ENCODE measurements around the gene LPP.

LPP gene

GRCh38 chr3:188829130-188829529, 675.2 kb downstream of the LPP start:
- DNase-seq (ENCODE audit: low read depth in 2 of 2), result no peak

GRCh38 chr3:188829576-188829975, 675.6 kb downstream of the LPP start:
- DNase-seq (ENCODE audit: low read depth in 2 of 2), result no peak

- no peak for DNase-seq (ENCODE audit: low read depth in 2 of 2)
Observed at GRCh38 chr3:188830893-188831292, 676.9 kb downstream of the LPP start.

- no peak for DNase-seq (ENCODE audit: low read depth in 2 of 2)
Observed at GRCh38 chr3:188832146-188832545, 678.2 kb downstream of the LPP start.

GRCh38 chr3:188832961-188833721, 679.2 kb downstream of the LPP start:
- no peak for DNase-seq (ENCODE audit: low read depth in 2 of 2)

- peak in 1 of 2 experiments; percentile 23 for DNase-seq (ENCODE audit: low read depth in 2 of 2)
Observed at GRCh38 chr3:188834349-188834748, 680.4 kb downstream of the LPP start.

- no peak for DNase-seq (ENCODE audit: low read depth in 2 of 2)
Observed at GRCh38 chr3:188839187-188839695, 685.3 kb downstream of the LPP start.

GRCh38 chr3:188840290-188840689, 686.3 kb downstream of the LPP start:
- no peak for DNase-seq (ENCODE audit: low read depth in 2 of 2)

GRCh38 chr3:188841906-188842305, 687.9 kb downstream of the LPP start:
- no peak for DNase-seq (ENCODE audit: low read depth in 2 of 2)

GRCh38 chr3:188842639-188843038, 688.7 kb downstream of the LPP start:
- DNase-seq (ENCODE audit: low read depth in 2 of 2), result no peak

GRCh38 chr3:188844096-188844495, 690.1 kb downstream of the LPP start:
- DNase-seq (ENCODE audit: low read depth in 2 of 2), result no peak

- no peak for DNase-seq (ENCODE audit: low read depth in 2 of 2)
Observed at GRCh38 chr3:188845514-188845913, 691.6 kb downstream of the LPP start.

GRCh38 chr3:188848947-188849346, 695.0 kb downstream of the LPP start:
- no peak for DNase-seq (ENCODE audit: low read depth in 2 of 2)

- DNase-seq (ENCODE audit: low read depth in 2 of 2), result no peak
Observed at GRCh38 chr3:188853856-188854771, 700.2 kb downstream of the LPP start.

GRCh38 chr3:188854772-188855149, 700.8 kb downstream of the LPP start:
- DNase-seq (ENCODE audit: low read depth in 2 of 2), result no peak

GRCh38 chr3:188855675-188856074, 701.7 kb downstream of the LPP start:
- no peak for DNase-seq (ENCODE audit: low read depth in 2 of 2)

- no peak for DNase-seq (ENCODE audit: low read depth in 2 of 2)
Observed at GRCh38 chr3:188860147-188860546, 706.2 kb downstream of the LPP start.

GRCh38 chr3:188861842-188862744, 708.1 kb downstream of the LPP start:
- DNase-seq (ENCODE audit: low read depth in 2 of 2), result no peak

GRCh38 chr3:188863999-188864406, 710.0 kb downstream of the LPP start:
- DNase-seq (ENCODE audit: low read depth in 2 of 2), result no peak

- no peak for DNase-seq (ENCODE audit: low read depth in 2 of 2)
Observed at GRCh38 chr3:188867691-188868265, 713.8 kb downstream of the LPP start.

- no peak for DNase-seq (ENCODE audit: low read depth in 2 of 2)
Observed at GRCh38 chr3:188868803-188869202, 714.8 kb downstream of the LPP start.

All from stimulated activated CD4-positive, alpha-beta T cell treated with anti-CD3 and anti-CD28 coated beads, Interleukin-12 subunit alpha, Interleukin-12 subunit beta, amount 100 ng/mL, for 24 hours (primary cell).